HEK293T (cell line): ENCODE results near the gene IFNAR1.

Source experiments
- CTCF ChIA-PET: fragments of 350-600 bp; formaldehyde crosslinking; extraction: SDS; loops from one replicate; lab custom pipeline; 2021; ENCODE audit warnings: antibody characterized with exemption, inconsistent platforms; lab: Yijun Ruan, JAX
- POLR2A ChIA-PET: fragments of 350-600 bp; formaldehyde crosslinking; extraction: SDS; loops from one replicate; lab custom pipeline; 2020; ENCODE audit warnings: antibody characterized with exemption, inconsistent platforms; lab: Yijun Ruan, JAX
- DNase-seq: peaks from one replicate; pipeline ENCODE4 v3.0.0; 2012; ENCODE audit warnings: mixed read lengths; ENCODE audit errors: extremely low spot score
- ARNT ChIP-seq: fragments of 450-650 bp; IDR thresholded peaks from 2 replicates; pipeline ENCODE4 v1.6.1; 2017; ENCODE audit warnings: mild to moderate bottlenecking
- BHLHE40 ChIP-seq: fragments of 450-650 bp; IDR thresholded peaks from 2 replicates; pipeline ENCODE4 v1.6.1; 2016; ENCODE audit warnings: mild to moderate bottlenecking, moderate library complexity, borderline replicate concordance
- CTBP1 ChIP-seq: fragments of 450-650 bp; IDR thresholded peaks from 2 replicates; pipeline ENCODE4 v1.6.1; 2016; ENCODE audit warnings: borderline replicate concordance
- ELF4 ChIP-seq: fragments of 450-650 bp; IDR thresholded peaks from 2 replicates; pipeline ENCODE4 v1.6.1; 2017; ENCODE audit warnings: antibody characterized with exemption
- FOXA1 ChIP-seq: fragments of 450-650 bp; IDR thresholded peaks from 2 replicates; pipeline ENCODE4 v1.6.1; 2016; ENCODE audit warnings: mild to moderate bottlenecking
- FOXK2 ChIP-seq: fragments of 450-650 bp; IDR thresholded peaks from 2 replicates; pipeline ENCODE4 v1.6.1; 2016; ENCODE audit warnings: mild to moderate bottlenecking
- FOXM1 ChIP-seq: fragments of 450-650 bp; IDR thresholded peaks from 2 replicates; pipeline ENCODE4 v1.6.1; 2017; ENCODE audit warnings: mild to moderate bottlenecking, borderline replicate concordance
- HDGF ChIP-seq: fragments of 450-650 bp; IDR thresholded peaks from 2 replicates; pipeline ENCODE4 v1.6.1; 2017; ENCODE audit warnings: antibody characterized with exemption, borderline replicate concordance
- L3MBTL2 ChIP-seq: fragments of 450-650 bp; conservative IDR thresholded peaks from 2 replicates; pipeline ENCODE4 v1.6.1; 2016; ENCODE audit warnings: mild to moderate bottlenecking
- LEF1 ChIP-seq: fragments of 450-650 bp; IDR thresholded peaks from 2 replicates; pipeline ENCODE4 v1.6.1; 2017; ENCODE audit warnings: mild to moderate bottlenecking, borderline replicate concordance
- NFRKB ChIP-seq: fragments of 450-650 bp; IDR thresholded peaks from 2 replicates; pipeline ENCODE4 v1.6.1; 2016; ENCODE audit warnings: mild to moderate bottlenecking, moderate library complexity
- PKNOX1 ChIP-seq: fragments of 450-650 bp; IDR thresholded peaks from 2 replicates; pipeline ENCODE4 v1.6.1; 2016
- SP1 ChIP-seq: fragments of 450-650 bp; IDR thresholded peaks from 2 replicates; pipeline ENCODE4 v1.6.1; 2017
- SUZ12 ChIP-seq: fragments of 450-650 bp; IDR thresholded peaks from 2 replicates; pipeline ENCODE4 v1.6.1; 2016; ENCODE audit warnings: mild to moderate bottlenecking
- TARDBP ChIP-seq: fragments of 450-650 bp; IDR thresholded peaks from 2 replicates; pipeline ENCODE4 v1.6.1; 2016
- ZNF384 ChIP-seq: fragments of 450-650 bp; IDR thresholded peaks from 2 replicates; pipeline ENCODE4 v1.6.1; 2016

Gene IFNAR1

GRCh38 chr21:33370305-33370704, 45.5 kb downstream of the IFNAR1 start:
- no peak for TF ChIP-seq FOXK2
- ChIA-PET POLR2A (no interaction called here), CTCF (no interaction called here)
- DNase-seq = no peak

GRCh38 chr21:33371366-33371765, 46.6 kb downstream of the IFNAR1 start:
- DNase-seq = no peak
- ChIA-PET POLR2A (interaction anchor here (0.9 kb wide), 1 partner anchor 46 kb away, joined by 5 read pairs; the partner anchor contains the start of gene IFNAR1), CTCF (no interaction called here)
- TF ChIP-seq LEF1 = no peak
- TF ChIP-seq BHLHE40 = no peak
- no peak for TF ChIP-seq HDGF
- TF ChIP-seq FOXM1 = no peak
- no peak for TF ChIP-seq ARNT
- TF ChIP-seq L3MBTL2 = no peak
- TF ChIP-seq NFRKB = no peak
- TF ChIP-seq ELF4 = no peak
- TF ChIP-seq CTBP1 = no peak
- TF ChIP-seq PKNOX1 = no peak
- no peak for TF ChIP-seq FOXK2
- TF ChIP-seq TARDBP = no peak
- TF ChIP-seq FOXA1 = no peak
- TF ChIP-seq SUZ12 = no peak
- no peak for TF ChIP-seq ZNF384

GRCh38 chr21:33372582-33372981, 47.8 kb downstream of the IFNAR1 start:
- ChIA-PET POLR2A (no interaction called here), CTCF (no interaction called here)
- DNase-seq = no peak
- TF ChIP-seq LEF1 = no peak
- no peak for TF ChIP-seq NFRKB
- no peak for TF ChIP-seq SUZ12
- no peak for TF ChIP-seq TARDBP
- TF ChIP-seq ARNT = no peak
- TF ChIP-seq ZNF384 = no peak
- no peak for TF ChIP-seq PKNOX1
- TF ChIP-seq HDGF = no peak
- no peak for TF ChIP-seq FOXA1
- no peak for TF ChIP-seq ELF4
- no peak for TF ChIP-seq FOXK2
- TF ChIP-seq BHLHE40 = no peak
- TF ChIP-seq CTBP1 = no peak
- TF ChIP-seq SP1 = no peak
- no peak for TF ChIP-seq FOXM1
- TF ChIP-seq L3MBTL2 = no peak

GRCh38 chr21:33373451-33373850, 48.7 kb downstream of the IFNAR1 start:
- CTCF ChIA-PET = interaction anchor here (1.1 kb wide), 1 partner anchor 12 kb away, joined by 3 read pairs; no protein-coding TSS in a partner anchor
- TF ChIP-seq L3MBTL2 (no peak), NFRKB (no peak), FOXM1 (no peak), SUZ12 (no peak), BHLHE40 (no peak), FOXK2 (no peak), FOXA1 (no peak), ARNT (no peak), TARDBP (no peak), ELF4 (no peak), SP1 (no peak), ZNF384 (no peak), HDGF (no peak), CTBP1 (no peak), LEF1 (no peak), PKNOX1 (no peak)
- DNase-seq = no peak
- POLR2A ChIA-PET = no interaction called here

- ChIA-PET CTCF (interaction anchor here (1.1 kb wide), 1 partner anchor 13 kb away, joined by 3 read pairs; no protein-coding TSS in a partner anchor), POLR2A (no interaction called here)
- TF ChIP-seq L3MBTL2 (no peak), TARDBP (no peak), NFRKB (no peak), BHLHE40 (no peak), FOXK2 (no peak), FOXM1 (no peak), FOXA1 (no peak), ELF4 (no peak), SP1 (no peak), SUZ12 (no peak), PKNOX1 (no peak), ZNF384 (no peak), ARNT (no peak), HDGF (no peak)
- DNase-seq = no peak
Measured at GRCh38 chr21:33374080-33374449, 49.3 kb downstream of the IFNAR1 start.
